PFSK-1 (cell line): ENCODE measurements around the gene CAPNS2.

Source experiments
- POLR2AphosphoS5 ChIP-seq: IDR thresholded peaks from 2 replicates; pipeline ENCODE4 v1.6.1; 2012; ENCODE audit warnings: low read depth, mild to moderate bottlenecking, control low read depth, low read length, moderate library complexity
- REST ChIP-seq, 2 experiments: IDR thresholded peaks; 2 replicates each; pipeline versions ENCODE4 v1.6.1 to v1.8.0; 2011 to 2012; ENCODE audit warnings: low read depth in 2 of 2, low read length in 2 of 2, control low read depth in 1 of 2, inconsistent platforms in 1 of 2, mild to moderate bottlenecking in 1 of 2, moderate library complexity in 1 of 2; ENCODE audit not compliant: insufficient read depth in 1 of 2
- SIN3A ChIP-seq: IDR thresholded peaks from 2 replicates; pipeline ENCODE4 v1.6.1; 2012; ENCODE audit warnings: mild to moderate bottlenecking, low read length, moderate library complexity, borderline replicate concordance; ENCODE audit not compliant: insufficient read depth
- TAF1 ChIP-seq: IDR thresholded peaks from 2 replicates; pipeline ENCODE4 v1.6.1; 2012; ENCODE audit warnings: low read length, control low read depth, borderline replicate concordance; ENCODE audit not compliant: insufficient read depth

GRCh38 chr16:55566432-55567175 is at the start of gene CAPNS2:
- TF ChIP-seq REST (IDR thresholded peaks at IDR 0.05; ENCODE audit: insufficient read depth in 1 of 2, low read depth in 2 of 2, low read length in 2 of 2) (no peak), POLR2AphosphoS5 (no peak), TAF1 (no peak), SIN3A (no peak)
